ENCODE data around the gene PLXNC1.

Gene PLXNC1

DNA sequence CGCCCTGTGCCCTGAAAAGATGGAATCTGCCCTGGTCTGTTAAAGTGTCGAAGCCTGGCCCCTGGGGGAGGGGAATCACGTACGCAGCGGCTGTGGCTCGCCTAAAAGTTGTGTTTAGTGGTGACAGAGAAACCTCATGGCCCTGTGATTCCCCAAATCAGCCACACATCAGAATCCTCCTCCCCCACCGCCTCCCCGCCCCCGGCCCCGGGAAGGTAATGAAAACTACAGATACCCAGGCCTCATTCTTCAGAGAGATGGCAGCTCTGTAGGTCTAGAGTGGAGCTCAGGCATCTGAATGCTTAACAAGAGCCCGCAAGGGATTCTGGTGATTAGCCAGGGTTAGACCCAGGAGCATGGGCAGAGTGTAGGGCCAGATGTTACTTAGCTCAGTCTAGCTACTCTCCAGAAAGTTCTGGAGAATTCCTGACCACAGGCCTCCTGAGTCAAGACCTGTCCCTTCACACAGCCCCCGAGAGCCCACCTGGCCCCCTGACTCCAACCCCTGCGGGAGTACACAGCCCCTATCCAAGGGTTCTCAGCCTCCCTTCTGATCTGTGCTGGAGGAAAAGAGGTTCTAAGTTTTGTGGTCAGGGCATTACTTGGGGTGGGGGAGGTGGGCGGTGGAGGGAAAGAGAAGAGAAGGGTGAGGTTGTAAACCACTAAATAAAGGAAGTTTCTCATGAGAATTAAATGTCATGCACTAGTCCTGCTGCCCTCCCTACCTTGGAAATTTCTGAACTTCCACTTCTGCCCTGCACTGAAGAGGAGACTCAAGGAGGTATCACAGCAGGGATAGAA is 114.8 kb downstream of the PLXNC1 start:
- Histone ChIP-seq H3K4me3 (ENCODE audit: low read depth, low read length) (no peak overlapping the region), H3K27me3 (ENCODE audit: insufficient read depth, low read depth, severe bottlenecking) (no peaks in the 10 kb centered on the region), H3K27ac (no peak overlapping the region), H3K9me3 (ENCODE audit: severe bottlenecking) (no peaks in the 10 kb centered on the region), H3K36me3 (no peaks in the 10 kb centered on the region)
- TF ChIP-seq CTCF (IDR thresholded peaks at IDR 0.05; ENCODE audit: low read depth, low read length) = no peak
- DNase-seq = no peak

GRCh38 chr12:94263905-94264561 is 115.7 kb downstream of the PLXNC1 start:
- no peaks in the 10 kb centered on the region for H3K9me3 ChIP-seq (ENCODE audit: severe bottlenecking)
- no peak overlapping the region for H3K27ac ChIP-seq
- no peaks in the 10 kb centered on the region for H3K36me3 ChIP-seq
- H3K4me3 ChIP-seq (ENCODE audit: low read depth, low read length) = no peak overlapping the region
- TF ChIP-seq CTCF (IDR thresholded peaks at IDR 0.05; ENCODE audit: low read depth, low read length) = no peak
- H3K27me3 ChIP-seq (ENCODE audit: insufficient read depth, low read depth, severe bottlenecking) = no peaks in the 10 kb centered on the region
- no peak for DNase-seq

GRCh38 chr12:94264736-94265485 is 116.5 kb downstream of the PLXNC1 start:
- DNase-seq = no peak
- Histone ChIP-seq H3K27me3 (ENCODE audit: insufficient read depth, low read depth, severe bottlenecking) (no peaks in the 10 kb centered on the region), H3K4me3 (ENCODE audit: low read depth, low read length) (no peak overlapping the region), H3K36me3 (no peaks in the 10 kb centered on the region), H3K27ac (no peak overlapping the region), H3K9me3 (ENCODE audit: severe bottlenecking) (no peaks in the 10 kb centered on the region)
- TF ChIP-seq CTCF (IDR thresholded peaks at IDR 0.05; ENCODE audit: low read depth, low read length) = no peak

DNA sequence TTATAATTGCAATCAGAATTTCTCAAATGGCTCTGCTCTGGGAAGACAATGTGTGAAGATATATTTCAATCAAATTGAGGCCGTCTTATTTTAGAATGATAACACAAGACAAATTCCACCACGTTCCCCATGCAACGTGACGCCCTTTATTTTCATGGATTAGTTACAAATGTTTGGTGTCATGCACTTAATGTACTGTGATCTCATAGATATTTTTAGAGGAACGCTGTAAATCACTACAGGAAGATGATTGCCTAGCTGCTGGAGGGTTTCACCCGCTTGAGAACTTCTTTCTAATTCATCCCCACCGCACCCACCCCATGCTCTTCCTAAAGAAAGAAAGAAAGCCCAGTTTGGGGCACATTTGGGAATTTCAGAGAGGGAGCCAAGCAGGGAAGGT is 117.2 kb downstream of the PLXNC1 start:
- no peaks in the 10 kb centered on the region for H3K36me3 ChIP-seq
- TF ChIP-seq CTCF (IDR thresholded peaks at IDR 0.05; ENCODE audit: low read depth, low read length) = no peak
- no peaks in the 10 kb centered on the region for H3K9me3 ChIP-seq (ENCODE audit: severe bottlenecking)
- DNase-seq = no peak
- no peak overlapping the region for H3K4me3 ChIP-seq (ENCODE audit: low read depth, low read length)
- H3K27me3 ChIP-seq (ENCODE audit: insufficient read depth, low read depth, severe bottlenecking) = no peaks in the 10 kb centered on the region
- no peak overlapping the region for H3K27ac ChIP-seq

DNA sequence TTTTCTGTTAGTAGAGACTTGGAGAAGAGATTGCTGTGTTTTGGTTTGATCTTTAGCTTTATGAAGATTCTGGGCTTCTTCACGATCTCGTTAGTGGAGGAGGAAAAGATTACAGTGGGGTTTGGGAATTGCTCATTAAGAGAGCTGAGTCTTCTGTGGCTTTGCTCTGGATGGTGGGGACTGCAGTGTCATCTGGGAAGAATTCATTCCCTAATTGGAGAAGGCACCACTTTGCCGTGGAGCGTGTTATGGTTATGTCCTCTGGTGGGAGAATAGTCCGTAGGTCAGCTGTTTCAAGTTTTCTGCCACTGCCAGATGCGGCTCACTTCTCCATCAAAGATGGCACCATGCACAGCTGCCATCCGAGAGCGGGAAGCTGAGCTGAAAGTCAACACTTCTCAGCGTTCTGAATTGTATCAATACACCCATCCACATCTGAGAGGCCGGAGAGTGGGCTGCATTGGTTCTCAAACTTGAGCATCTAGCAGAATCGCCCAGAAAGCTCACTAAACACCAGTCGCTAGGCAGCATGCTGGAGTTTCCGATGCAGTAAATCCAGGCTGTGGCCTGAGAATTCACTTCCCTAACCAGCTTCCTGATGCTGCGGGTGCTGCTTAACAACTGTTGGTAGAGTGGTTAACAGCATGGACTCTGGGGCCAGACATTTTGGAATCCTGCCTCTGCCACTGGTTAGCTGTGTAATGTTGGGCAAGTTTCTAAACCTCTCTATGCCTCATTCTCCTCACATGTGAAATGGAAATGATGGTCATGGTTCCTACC is 117.8 kb downstream of the PLXNC1 start:
- Histone ChIP-seq H3K27ac (no peak overlapping the region), H3K4me3 (ENCODE audit: low read depth, low read length) (no peak overlapping the region), H3K36me3 (no peaks in the 10 kb centered on the region), H3K9me3 (ENCODE audit: severe bottlenecking) (no peaks in the 10 kb centered on the region), H3K27me3 (ENCODE audit: insufficient read depth, low read depth, severe bottlenecking) (no peaks in the 10 kb centered on the region)
- no peak for TF ChIP-seq CTCF (IDR thresholded peaks at IDR 0.05; ENCODE audit: low read depth, low read length)
- DNase-seq = no peak

Data from WERI-Rb-1 (cell line).